NCI-H526 treated with DMSO at 0.1 percent for 48 hours (cell line): ENCODE measurements around the gene ZNF460.
"Not testable (repeated sequence)": the region's sequence is repeated elsewhere in the genome, so short reads cannot be mapped to it uniquely, and the experiment has no call there.

ENCODE experiments used
- DNase-seq: peaks from one replicate; lab custom pipeline; 2025; lab: John Stamatoyannopoulos, UW

Gene ZNF460

DNA sequence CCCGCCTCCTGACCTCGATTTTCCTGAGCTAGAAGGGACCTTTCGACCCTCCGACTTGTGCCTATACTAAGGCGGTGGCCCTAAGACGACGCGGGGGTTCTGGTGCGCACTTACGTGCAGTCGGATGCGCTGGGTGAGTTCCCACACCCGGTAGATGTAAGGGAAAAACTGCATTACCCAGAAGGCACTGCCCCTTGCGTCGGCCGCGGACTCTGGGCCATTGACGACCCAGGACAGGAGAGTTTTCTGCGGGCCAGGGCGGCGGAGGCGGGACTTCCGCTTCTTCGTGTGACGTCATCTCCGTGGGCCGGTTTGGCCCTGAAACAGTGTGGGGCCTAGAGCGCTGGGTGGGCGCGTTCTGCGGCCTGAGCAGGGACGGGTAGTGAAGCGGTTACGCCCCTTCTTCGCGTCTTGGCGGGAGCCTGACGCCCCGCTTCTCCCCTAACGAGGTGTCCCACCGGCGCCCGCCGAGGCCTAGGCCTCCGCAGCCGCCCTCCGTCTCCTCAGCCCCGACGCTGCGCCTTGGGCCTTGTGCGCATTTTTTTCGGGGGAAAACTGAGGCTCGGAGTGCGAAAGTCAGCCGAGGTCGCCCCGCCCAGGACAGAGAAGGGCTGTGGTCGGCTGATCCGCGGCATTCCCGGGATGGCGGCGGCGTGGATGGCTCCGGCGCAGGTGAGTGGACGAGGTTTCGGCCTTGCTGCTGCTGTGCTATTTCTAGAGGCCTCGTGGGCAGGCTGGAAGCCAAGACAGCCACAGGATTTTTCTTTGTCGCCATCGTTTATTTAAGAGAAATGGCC is at the start of gene ZNF460:
TSS of gene ZNF460 (plus strand) at position 321 of the 797 bp plus-strand sequence. CDS start at position 643, 322 bp downstream.
- DNase-seq = peak; percentile 88

DNA sequence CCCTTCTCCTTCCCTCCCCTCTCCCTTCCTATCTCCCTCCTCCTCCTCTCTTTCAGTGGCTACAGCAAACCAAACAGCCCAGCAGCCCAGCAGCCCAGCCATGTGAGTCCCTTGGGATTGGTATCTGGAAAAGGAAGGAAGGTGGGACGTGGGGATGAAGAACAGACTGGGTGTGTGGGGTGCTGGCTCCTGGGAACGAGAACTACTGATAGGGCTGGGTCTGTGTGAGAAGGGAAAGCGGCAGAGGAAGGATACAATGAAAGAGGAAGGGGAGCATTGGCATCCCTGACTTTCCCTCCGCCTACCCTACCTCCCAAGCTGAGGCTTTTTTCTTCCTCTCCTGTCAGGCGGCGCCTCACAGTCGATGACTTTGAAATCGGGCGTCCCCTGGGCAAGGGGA is 48.6 kb upstream of the ZNF460 start:
- no peak for DNase-seq

DNA sequence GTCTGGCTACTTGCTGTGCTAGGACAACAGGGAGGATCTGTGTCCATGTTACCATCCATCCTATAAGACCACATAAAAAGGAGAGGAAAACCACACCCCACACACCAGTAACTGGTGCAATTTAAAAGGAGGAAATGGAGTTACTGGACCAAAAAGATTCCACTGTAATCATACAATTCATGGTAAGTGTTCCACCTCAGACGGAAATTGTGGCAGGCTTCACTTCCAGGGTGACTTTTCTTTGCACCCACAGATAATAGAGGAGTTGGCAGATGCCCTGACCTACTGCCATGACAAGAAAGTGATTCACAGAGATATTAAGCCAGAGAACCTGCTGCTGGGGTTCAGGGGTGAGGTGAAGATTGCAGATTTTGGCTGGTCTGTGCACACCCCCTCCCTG is 47.1 kb upstream of the ZNF460 start:
- DNase-seq = no peak

DNA sequence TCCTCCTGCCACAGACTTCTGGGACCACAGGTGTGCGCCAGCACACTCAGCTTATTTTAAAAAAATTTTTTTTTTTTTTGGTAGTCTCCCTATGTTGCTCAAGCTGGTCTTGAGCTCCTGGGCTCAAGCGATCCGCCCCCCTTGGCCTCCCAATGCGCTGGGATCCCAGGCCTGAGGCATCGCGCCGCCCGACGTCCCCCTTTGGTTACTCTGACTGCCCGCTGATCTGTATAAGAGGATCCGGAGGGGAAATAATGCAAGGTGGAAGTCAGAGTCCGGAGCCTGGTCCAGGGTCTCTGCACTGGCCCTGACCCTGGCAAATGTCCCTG is 40.3 kb upstream of the ZNF460 start:
- DNase-seq = no peak

DNA sequence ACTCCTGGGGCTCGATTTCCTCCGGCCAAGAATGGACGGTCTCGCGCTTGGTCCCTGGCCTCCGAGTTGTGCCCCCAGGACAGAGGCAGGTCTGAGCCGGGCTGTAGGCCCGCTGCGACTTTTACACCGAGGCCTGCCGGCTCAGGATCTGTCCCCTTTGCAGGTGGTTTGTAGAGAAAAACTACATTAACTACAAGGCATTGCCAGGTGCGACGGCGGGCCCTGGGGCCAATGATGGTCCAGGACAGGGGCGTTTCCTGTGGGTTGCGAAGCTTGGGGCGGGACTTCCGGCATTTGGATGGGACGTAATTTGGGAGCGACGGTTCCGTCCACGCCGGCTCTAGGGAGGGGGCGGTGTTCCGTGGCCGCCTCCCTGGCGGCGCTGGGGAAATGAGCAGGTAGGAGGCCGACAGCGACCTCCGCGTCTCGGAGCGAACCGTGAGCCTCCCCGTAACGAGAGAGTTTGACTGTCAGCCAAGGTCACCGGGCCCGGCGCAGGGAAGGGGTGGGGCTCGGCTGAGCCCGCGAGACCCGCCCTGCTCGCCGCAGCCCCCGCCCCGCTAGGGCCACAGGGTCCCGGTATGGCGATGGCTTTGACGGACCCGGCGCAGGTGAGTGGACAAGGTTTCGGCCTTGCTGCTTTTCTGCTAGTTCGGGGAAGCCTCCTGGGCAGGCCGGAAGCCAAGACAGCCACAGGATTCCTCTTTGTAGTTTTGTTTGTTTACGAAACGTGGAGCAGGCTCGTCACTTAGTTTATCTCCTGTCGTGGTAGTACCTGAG is 39.8 kb upstream of the ZNF460 start, which contains the start of gene ZNF805:
TSS of gene ZNF805 (plus strand) at position 322 of the 780 bp plus-strand sequence. CDS start at position 582, 260 bp downstream.
- DNase-seq = peak; percentile 83

DNA sequence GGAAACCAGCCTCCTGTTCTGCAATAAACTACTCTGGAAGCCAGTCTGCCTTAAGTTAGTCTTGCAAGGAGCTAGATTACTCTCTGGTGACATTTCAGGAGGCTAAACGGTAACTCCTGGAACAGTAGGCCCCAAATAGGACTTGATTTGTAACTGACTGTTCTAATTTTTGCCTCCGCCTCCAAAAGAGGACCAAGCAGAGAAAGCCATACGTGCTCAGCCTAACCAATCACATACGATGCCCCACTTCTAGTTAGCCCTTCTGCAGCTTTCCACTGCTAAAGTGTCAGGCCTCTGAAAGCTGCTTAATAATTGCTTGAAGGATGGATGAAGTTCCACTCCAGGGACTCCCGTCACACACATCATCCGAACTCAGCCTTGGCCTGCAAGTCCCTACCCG is 39.1 kb upstream of the ZNF460 start:
- no peak for DNase-seq

DNA sequence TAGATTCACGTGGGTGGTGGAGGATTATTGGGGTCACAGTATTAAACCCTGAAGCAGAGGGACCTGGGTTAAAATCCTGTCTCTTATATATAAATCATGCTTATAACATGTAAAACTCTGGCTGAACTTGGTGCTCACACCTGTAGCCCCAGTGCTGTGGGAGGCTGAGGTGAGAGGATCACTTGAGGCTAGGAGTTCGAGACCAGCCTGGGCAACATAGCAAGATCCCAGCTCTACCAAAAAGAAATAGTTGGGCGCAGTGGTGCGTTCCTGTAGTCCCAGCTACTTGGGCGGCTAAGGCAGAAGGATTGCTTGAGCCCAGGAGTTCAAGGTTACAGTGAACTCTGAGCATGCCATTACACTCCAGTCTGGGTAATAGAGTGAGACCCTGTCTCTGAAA is 37.5 kb upstream of the ZNF460 start:
- no peak for DNase-seq

DNA sequence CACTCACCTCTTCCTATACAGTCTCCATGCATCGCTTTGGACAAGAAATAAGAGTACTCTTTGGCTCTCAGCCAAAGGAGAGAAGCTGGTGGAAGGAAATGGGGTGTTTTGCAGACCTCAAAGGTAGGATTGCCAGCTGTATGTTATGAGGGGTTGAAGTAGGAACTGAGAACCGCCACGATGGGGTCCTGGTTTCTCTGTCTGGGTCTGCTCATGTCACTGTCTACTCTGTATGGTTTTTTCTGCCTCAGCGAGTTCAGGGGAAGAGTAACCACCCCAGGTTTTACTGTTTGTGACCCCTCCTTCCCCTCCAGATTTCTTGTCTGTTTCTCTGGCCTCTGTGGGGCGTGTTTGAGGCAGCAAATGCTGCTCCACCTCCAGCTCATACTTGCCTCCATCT is 35.8 kb upstream of the ZNF460 start:
- DNase-seq = no peak

DNA sequence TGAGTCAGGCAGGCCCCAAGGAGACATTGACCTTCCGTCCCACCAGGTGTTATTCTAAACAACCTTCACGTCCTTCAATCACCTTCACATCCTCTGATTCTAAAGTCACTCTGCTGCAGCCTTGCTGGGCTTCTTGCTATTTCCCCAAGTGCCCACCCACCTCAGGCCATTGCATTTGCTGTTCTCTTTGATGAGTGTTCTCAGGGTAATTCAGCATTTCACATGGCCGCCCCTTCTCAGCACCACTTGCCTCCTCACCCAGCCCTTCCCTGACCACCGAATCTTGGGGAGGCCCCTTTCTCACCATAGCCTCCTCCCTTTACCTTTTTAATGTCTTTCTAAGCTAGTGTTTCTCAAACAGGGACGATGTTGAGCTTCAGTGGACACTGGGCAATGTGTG is 35.2 kb upstream of the ZNF460 start:
- no peak for DNase-seq

DNA sequence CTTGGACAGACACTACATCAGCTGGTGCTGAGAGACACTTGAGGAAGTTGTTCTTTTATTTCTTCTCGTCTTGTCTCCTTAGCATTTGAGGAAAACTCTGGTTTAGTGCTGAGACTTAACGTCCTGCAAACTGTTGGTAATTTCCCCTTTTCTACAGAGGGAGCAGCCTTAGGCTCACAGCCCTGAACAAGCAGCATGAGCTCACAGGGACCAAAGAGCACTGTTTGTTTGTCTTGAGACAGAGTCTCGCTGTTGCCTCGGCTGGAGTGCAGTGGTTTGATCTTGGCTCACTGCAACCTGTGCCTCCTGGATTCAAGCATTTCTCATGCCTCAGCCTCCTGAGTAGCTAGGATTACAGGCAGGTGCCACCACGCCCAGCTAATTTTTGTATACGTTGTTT is 34.3 kb upstream of the ZNF460 start:
- no peak for DNase-seq

DNA sequence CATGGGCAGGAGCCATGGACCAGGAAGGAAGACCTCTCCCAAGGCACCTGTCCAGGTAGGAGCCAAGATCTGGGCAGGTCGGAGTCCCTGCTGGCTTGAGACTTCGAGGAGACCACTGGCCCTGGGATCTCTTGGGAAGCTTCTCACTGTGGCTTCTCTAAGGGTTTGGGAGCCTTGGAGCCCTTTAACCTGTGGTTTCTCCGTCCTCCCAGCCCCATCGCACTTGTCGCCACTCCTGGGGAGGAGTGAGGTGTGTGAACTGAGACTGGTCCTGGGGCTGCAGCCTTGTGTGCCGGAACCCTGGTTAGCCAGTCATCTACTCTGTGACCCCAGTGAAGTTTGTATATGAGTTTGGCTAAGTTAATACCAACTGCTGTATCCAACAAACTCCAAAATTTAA is 31.6 kb upstream of the ZNF460 start:
- DNase-seq = no peak

DNA sequence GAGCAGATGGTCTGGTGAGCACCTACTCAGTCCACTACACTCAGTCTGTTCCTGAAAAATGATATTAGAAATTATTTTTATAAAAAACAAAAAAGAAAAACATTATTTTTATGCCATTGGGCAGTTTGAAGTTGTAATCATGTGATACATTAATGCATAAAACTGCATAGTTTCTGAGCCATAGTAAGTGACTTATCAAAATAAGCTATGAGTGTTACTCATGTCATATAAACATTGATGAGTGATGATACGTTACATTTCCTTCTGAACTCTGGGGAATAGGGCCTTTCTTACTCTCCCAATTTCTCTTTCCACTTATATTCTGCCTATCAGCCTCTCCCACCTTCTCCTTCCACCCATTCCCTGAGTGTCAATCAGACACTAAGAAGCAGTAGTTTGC is 31.0 kb upstream of the ZNF460 start:
- DNase-seq = no peak

DNA sequence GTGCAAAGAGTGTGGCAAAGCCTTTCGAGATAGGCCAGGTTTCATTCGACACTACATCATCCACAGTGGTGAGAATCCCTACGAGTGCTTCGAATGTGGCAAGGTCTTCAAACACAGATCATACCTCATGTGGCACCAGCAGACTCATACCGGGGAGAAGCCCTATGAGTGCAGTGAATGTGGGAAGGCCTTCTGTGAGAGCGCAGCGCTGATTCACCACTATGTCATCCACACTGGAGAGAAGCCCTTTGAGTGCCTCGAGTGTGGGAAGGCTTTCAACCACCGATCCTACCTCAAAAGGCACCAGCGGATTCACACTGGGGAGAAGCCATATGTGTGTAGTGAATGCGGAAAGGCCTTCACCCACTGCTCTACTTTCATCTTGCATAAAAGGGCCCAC is 26.5 kb upstream of the ZNF460 start:
- DNase-seq = not testable (repeated sequence)

DNA sequence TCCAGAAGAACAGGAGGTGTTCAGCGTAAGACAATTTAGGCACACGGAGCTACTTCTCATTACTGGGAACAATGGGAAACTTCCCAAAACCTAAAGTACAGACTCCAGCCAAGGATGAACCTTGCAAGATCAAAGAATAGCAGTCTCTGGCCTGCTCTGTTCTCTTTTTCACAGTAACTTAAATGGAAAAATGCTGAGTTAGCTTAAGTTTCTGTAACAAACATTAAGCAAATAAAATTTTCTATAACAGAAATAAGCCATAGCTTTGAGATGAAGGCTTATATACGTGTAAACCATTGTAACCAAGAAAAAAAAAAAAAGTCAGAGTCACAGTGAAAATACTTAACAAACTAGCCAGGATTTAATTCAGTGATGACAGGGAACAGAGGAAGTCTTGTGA is 18.2 kb upstream of the ZNF460 start:
- no peak for DNase-seq

DNA sequence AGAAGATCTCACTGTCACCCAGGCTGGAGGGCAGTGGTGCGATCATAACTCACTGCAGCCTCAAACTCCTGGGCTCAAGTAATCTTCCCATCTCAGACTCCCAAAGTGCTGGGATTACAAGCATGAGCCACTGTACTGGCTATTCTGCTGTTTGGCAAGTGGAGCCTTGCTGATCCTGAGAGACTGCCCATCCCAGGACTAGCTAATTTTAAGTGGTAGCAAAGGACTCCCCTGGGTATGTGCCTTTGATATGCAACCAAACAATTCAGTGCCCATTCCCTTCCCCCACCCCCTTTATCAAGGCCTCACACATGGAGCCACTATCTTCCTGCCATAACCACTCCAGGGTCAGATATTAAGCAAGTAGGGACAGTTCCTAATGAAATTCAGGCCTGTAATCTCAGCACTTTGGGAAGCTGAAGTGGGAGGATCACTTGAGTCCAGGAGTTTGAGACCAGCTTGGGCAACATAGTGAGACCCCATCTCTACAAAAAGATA is 17.0 kb upstream of the ZNF460 start:
- DNase-seq = no peak

DNA sequence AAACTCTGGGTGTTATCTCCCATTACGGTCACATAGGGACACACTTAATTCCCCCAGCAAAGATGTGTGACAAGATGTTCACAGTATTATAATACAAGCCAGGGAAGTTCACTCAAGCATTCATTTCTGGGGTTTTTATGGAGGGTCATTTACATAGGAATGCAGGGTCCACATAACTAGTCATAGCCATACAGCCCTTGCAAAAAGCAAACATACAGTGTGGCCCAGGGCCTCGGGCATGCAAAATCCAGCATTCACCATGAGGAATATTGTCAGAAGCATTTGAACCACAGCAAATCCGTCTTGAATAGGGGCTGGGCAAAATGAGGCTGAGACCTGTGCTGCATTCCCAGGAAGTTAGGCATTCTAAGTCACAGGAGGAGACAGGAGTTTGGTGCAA is 13.0 kb upstream of the ZNF460 start:
- peak; percentile 31 for DNase-seq

DNA sequence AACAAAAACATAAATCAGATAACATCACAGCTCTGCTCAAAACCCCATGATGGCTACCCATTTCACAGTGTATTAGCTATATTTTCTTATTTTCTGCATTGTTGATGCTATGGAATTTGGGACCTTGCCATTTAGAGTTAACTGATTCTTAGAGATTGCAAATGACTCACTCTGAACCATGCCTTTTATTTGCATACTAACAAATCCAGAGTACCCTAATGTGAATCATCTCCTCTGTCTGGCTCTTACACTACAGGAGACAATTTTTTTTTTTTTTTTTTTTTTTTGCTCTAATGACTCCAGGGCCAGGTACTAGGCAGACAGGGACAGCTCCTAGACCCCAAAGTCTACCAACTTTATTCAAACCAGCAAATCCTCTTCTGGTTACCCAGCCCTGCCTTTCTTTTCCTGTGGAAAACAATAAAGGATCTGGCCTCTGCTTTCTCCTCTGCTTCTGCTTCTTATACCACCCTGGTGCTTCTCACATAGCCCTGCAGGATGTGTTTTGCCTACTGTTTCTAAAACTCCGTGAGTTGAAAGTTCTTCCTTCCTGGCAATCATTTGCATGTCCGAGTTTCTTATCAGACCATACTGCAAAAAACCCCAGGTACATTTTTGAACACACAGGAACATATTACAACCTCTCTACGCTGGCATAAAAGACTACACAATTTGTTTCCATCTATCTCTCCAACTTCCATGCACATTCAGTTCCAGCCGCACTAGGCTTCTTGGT is 10.6 kb upstream of the ZNF460 start:
- peak; percentile 39 for DNase-seq

DNA sequence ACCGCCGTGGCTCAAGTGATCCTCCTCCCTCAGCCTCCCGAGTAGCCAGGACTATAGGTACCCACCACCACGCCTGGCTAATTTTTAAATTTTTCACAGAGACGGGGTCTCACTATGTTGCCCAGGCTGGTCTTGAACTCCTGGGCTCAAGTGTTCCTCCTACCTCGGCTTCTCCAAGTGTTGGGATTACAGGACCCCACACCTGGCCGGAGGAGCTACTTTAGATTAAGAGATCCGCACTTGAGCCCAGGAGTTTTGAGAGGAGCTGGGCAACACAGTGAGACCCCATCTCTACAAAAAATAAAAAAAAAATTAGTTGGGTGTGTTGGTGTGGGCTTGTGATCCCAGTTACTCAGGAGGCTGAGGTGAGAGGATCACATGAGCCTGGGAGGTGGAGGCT is 9.0 kb upstream of the ZNF460 start:
- no peak for DNase-seq

DNA sequence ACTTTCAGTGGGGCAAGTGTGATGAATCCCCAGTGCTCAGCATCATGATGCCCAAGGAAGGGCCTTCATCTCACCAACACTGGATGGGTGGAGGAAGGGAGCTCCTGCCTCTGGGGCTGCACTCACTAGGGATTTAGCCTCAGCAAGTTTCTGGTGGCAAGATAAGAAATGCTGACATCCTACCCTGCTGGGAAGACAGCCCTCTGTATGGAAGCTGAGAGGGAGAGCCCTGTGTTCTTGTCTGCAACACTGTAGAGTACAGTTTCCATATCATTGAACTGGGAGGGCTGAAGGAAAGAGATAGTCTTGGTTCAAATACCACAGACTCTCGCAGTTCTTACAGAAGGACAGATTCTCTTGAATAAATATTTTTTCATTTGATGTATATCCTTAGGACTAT is 7.3 kb upstream of the ZNF460 start:
- no peak for DNase-seq

DNA sequence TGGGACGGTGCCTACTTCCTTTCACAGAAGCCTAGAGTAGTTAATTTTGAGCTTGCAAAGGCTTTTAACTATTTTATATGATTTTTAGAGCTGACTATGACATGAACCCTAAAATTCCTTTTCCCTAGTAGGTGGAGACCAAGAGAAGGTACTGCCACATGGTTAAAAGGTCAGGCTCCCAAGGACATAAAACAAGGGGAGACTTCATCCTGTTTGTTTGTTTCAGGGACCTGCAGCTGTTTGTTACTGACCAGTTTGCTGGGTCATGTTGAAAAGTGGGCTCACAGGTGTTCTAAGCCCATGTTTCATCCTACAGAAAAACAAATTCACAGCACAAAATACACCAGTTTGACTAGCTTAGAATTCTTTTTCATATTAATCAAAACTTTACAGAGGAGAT is 3.9 kb upstream of the ZNF460 start:
- no peak for DNase-seq

DNA sequence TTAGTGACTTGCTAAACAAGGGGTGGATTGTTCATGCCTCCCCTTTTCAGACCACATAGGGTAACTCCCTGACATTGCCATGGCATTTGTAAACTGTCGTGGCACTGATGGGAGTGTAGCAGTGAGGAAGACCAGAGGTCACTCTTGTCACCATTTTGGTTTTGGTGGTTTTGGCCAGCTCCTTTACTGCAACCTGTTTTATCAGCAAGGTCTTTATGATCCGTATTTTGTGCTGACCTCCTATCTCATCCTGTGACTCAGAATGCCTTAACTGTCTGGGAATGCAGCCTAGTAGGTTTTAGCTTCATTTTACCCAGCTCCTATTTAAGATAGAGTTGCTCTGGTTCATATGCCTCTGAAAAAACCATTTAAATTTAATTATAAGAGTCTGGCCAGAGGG is 1.8 kb upstream of the ZNF460 start:
- DNase-seq = not testable (repeated sequence)

DNA sequence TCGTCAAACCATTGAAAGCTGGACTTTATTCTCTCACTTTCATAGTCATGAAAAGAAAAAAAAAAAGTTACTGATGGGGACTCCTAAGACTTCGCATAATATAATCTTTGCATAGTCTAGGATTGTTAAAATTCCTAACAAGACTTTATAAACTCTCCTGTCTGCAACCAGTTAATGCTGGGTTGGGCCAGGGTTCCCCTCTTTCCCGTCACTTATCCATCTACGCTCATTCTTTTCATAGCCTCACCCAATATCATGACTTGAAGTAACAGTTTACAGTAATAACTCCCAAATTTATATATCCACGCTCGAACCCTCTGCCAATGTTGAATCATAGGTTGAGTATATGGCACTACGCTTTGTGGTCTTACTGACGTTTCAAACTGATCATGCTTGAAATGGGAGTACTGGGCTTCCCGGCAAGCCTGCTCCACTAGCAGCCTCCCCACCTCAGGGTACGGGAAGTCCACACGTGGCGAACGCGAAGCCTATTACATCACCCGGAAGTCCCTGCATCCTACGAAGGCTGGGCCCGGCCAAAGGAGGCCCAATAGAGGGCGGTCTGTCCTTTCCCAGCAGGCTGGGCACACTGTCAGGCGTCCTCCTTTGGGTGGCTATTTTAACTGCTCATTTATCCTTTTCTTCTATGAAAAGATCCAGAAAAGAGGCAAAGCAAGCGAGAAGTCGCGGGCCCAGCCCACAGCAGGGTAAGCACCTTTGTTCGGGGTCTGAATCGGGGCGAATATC is 694 bp upstream of the ZNF460 start:
- DNase-seq = peak; percentile 77
